B cell (primary cell): ENCODE results near the gene TRPM1. TPM values are rescaled to one million over a fixed set of nuclear protein-coding genes. Genes with fewer than 3 reads are reported as not detected.

ENCODE experiments used
- ATAC-seq: fragments of 200-7000 bp; cut with Tn5 transposase; one replicate; pipeline ENCODE4 v1.10.0; 2021; ENCODE audit warnings: low read depth, mild to moderate bottlenecking, moderate number of reproducible peaks, moderate library complexity
- CTCF ChIA-PET: fragments of 350-600 bp; sonication (Branson Sonifier 250); formaldehyde crosslinking; loops from one replicate; lab custom pipeline; 2021; ENCODE audit warnings: antibody characterized with exemption, inconsistent platforms; lab: Charles Lee
- POLR2A ChIA-PET: fragments of 350-600 bp; sonication (Branson Sonifier 250); formaldehyde crosslinking; loops from one replicate; lab custom pipeline; 2021; ENCODE audit warnings: antibody characterized with exemption; lab: Charles Lee
- DNase-seq: peaks from one replicate; pipeline ENCODE4 v3.0.0; 2013
- H2AFZ ChIP-seq: 2 replicates; pipeline ENCODE4 v1.6.1; 2012; ENCODE audit warnings: mild to moderate bottlenecking, low read depth, low read length; ENCODE audit not compliant: insufficient read depth, poor library complexity, severe bottlenecking
- H3K27ac ChIP-seq, 2 donors: 1 replicate in 1 of 2; 2 replicates in 1 of 2; pipeline ENCODE4 v1.5.1; 2012 to 2013; ENCODE audit warnings: low read length in 2 of 2, mild to moderate bottlenecking in 2 of 2, moderate library complexity in 1 of 2
- H3K27me3 ChIP-seq, 4 experiments: fragments of 200-600 bp in 1 of 4; sonication (generic) in 1 of 4; replicated peaks in 1 of 4; 1 replicate in 2 of 4; 2 replicates in 2 of 4; pipeline versions ENCODE4 v1.6.1 to v1.7.0; 2013 to 2016; ENCODE audit warnings: low read length in 3 of 4, mild to moderate bottlenecking in 2 of 4, mixed read lengths in 1 of 4, moderate library complexity in 1 of 4; ENCODE audit not compliant: insufficient read depth in 4 of 4, control insufficient read depth in 3 of 4; ENCODE audit errors: control extremely low read depth in 1 of 4
- H3K36me3 ChIP-seq, 2 experiments: replicated peaks in 1 of 2; 1 replicate in 1 of 2; 2 replicates in 1 of 2; pipeline versions ENCODE4 v1.6.1 to v1.7.1; 2013; ENCODE audit warnings: low read length in 1 of 2; ENCODE audit not compliant: insufficient read depth in 2 of 2, control insufficient read depth in 1 of 2; ENCODE audit errors: control extremely low read depth in 1 of 2, extremely low read depth in 1 of 2
- H3K4me1 ChIP-seq, 2 donors: fragments of 200-600 bp in 1 of 2; sonication (generic) in 1 of 2; 1 replicate in 1 of 2; 2 replicates in 1 of 2; pipeline versions ENCODE4 v1.5.1 to v1.6.1; 2013 to 2017; ENCODE audit warnings: low read length in 2 of 2; ENCODE audit not compliant: control insufficient read depth in 2 of 2, insufficient read depth in 2 of 2
- H3K4me2 ChIP-seq: replicated peaks from 2 replicates; pipeline ENCODE3; 2012; ENCODE audit warnings: mild to moderate bottlenecking, low read depth, low read length; ENCODE audit not compliant: poor library complexity, severe bottlenecking
- H3K4me3 ChIP-seq, 5 experiments: fragments of 200-600 bp in 1 of 5; sonication (generic) in 1 of 5; 1 replicate in 3 of 5; 2 replicates in 2 of 5; pipeline versions ENCODE4 v1.5.1 to v1.7.0; 2011 to 2016; ENCODE audit warnings: low read length in 4 of 5, mild to moderate bottlenecking in 4 of 5, low read depth in 2 of 5, control low read depth in 1 of 5, moderate library complexity in 1 of 5; ENCODE audit not compliant: insufficient read depth in 1 of 5; ENCODE audit errors: control extremely low read depth in 1 of 5, extremely low read depth in 1 of 5
- H3K79me2 ChIP-seq: fragments of 200-600 bp; sonication (generic); one replicate; pipeline ENCODE4 v1.6.0; 2016; ENCODE audit warnings: low read length; ENCODE audit not compliant: control insufficient read depth, insufficient read depth
- H3K9ac ChIP-seq: fragments of 200-600 bp; sonication (generic); 2 replicates; pipeline ENCODE4 v1.6.1; 2017; ENCODE audit warnings: mild to moderate bottlenecking, low read length, moderate library complexity
- H3K9me3 ChIP-seq, 3 donors: one replicate each; pipeline versions ENCODE4 v1.6.1 to v1.7.1; 2013; ENCODE audit warnings: low read length in 2 of 3; ENCODE audit not compliant: control insufficient read depth in 2 of 3, insufficient read depth in 1 of 3; ENCODE audit errors: control extremely low read depth in 1 of 3
- H4K20me1 ChIP-seq: 2 replicates; pipeline ENCODE4 v1.6.0; 2012; ENCODE audit warnings: mild to moderate bottlenecking, low read length; ENCODE audit not compliant: insufficient read depth, control insufficient read depth, poor library complexity, severe bottlenecking
- H3K27ac Mint-ChIP-seq: one replicate; pipeline ENCODE4 v1.8.0; 2021; ENCODE audit warnings: mixed read lengths
- H3K27me3 Mint-ChIP-seq: one replicate; pipeline ENCODE4 v1.8.0; 2021; ENCODE audit warnings: mixed read lengths
- H3K4me1 Mint-ChIP-seq: one replicate; pipeline ENCODE4 v1.8.0; 2021; ENCODE audit warnings: mixed read lengths
- H3K4me3 Mint-ChIP-seq: one replicate; pipeline ENCODE4 v1.8.0; 2021; ENCODE audit warnings: mixed read lengths
- H3K9me3 Mint-ChIP-seq: one replicate; pipeline ENCODE4 v1.8.0; 2022; ENCODE audit warnings: mixed read lengths; ENCODE audit not compliant: insufficient read depth
- EZH2 ChIP-seq: IDR thresholded peaks from 2 replicates; pipeline ENCODE4 v1.6.1; 2012; ENCODE audit warnings: borderline replicate concordance, low read depth, mild to moderate bottlenecking, moderate library complexity, low read length; ENCODE audit not compliant: insufficient read depth, poor library complexity, severe bottlenecking
- WGBS: methylation state at CpG from one replicate; pipeline ENCODE4 v1.1.5; 2013; ENCODE audit warnings: missing lambda C conversion rate; ENCODE audit not compliant: insufficient coverage; 5-methylcytosine and 5-hydroxymethylcytosine counted together
- intact Hi-C: fragments of 100-400 bp; cut with micrococcal nuclease; formaldehyde crosslinking; loops from one replicate; pipeline ENCODE4 v1.10.0; 2022
- polyA plus RNA-seq: library from polyadenylated mRNA; depleted of rRNA; stranded (reverse); fragments of >200 nt; gene quantifications from 2 replicates; pipeline ENCODE4 v1.2.3, GENCODE V29; 2012
- total RNA-seq, 2 donors: library from RNA; stranded (reverse); fragments of 120-200 nt in 1 of 2; gene quantifications; 1 replicate in 1 of 2; 2 replicates in 1 of 2; pipeline versions ENCODE4 v1.2.3 to v1.2.4, GENCODE V29; 2013 to 2022
- TF ChIP-seq, protein P1 (sequence below): fragments of 200-600 bp; IDR thresholded peaks from one replicate; pipeline ENCODE4 v1.8.0; 2022; ENCODE audit warnings: antibody characterized with exemption, mild to moderate bottlenecking

Gene TRPM1
- total and polyA plus RNA-seq, 2 donors (not counting 1 experiment from before 2014, with no cell fraction given): 0.07 TPM; not detected in 1

DNA sequence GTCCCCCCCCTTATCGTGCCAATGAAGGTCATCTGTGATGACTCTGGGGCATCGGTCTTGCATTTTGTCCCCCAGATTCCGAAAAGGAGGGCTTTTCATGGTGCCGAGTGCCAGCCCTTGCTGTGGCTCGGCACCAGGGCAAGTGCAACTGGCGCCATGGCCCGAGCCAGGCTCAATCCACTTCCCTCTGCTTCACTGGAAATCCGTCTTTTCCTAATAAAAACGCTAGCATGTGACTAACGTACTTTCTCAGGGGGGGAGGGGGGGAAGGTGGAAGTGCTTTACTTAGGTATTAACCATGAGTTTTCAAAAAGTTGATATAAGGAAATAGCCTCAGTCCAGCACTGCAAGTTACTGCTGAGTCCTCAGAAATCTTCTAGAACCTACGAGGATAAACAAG lies 20.5 kb downstream of the TRPM1 start:
- Mint-ChIP-seq H3K27ac (no peak overlapping the region), H3K27me3 (peaks cover under 1% of the 10 kb centered on the region), H3K4me3 (peak overlapping the region; percentile 80), H3K4me1 (peaks cover 52% of the 10 kb centered on the region), H3K9me3 (no peaks in the 10 kb centered on the region)
- Histone ChIP-seq H3K79me2 (no peaks in the 10 kb centered on the region), H3K36me3 (no peaks in the 10 kb centered on the region), H3K27me3 (peaks cover 0 to 3% (median 0%) of the 10 kb centered on the region in 4 experiments), H3K9me3 (peaks cover 0 to 4% (median 0%) of the 10 kb centered on the region in 3 donors), H3K9ac (peak overlapping the region; percentile 64), H3K4me1 (peaks cover 30 to 40% of the 10 kb centered on the region in 2 donors), H2AFZ (peak overlapping the region; percentile 82), H4K20me1 (no peaks in the 10 kb centered on the region), H3K27ac (no peak overlapping the region), H3K4me3 (peak overlapping the region in 4 of 5 experiments; percentile 38 to 68 (median 64)), H3K4me2 (peak overlapping the region; percentile 80)
- no peak for DNase-seq
- CTCF ChIA-PET: no interaction called here
- POLR2A ChIA-PET: no interaction called here
- TF ChIP-seq, protein P1, sequence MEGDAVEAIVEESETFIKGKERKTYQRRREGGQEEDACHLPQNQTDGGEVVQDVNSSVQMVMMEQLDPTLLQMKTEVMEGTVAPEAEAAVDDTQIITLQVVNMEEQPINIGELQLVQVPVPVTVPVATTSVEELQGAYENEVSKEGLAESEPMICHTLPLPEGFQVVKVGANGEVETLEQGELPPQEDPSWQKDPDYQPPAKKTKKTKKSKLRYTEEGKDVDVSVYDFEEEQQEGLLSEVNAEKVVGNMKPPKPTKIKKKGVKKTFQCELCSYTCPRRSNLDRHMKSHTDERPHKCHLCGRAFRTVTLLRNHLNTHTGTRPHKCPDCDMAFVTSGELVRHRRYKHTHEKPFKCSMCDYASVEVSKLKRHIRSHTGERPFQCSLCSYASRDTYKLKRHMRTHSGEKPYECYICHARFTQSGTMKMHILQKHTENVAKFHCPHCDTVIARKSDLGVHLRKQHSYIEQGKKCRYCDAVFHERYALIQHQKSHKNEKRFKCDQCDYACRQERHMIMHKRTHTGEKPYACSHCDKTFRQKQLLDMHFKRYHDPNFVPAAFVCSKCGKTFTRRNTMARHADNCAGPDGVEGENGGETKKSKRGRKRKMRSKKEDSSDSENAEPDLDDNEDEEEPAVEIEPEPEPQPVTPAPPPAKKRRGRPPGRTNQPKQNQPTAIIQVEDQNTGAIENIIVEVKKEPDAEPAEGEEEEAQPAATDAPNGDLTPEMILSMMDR: no peak
- no peak for TF ChIP-seq EZH2
- intact Hi-C loops: no loop called here
- ATAC-seq: no peak
- WGBS: 47% methylated on average over 9 of the region's 11 CpGs

DNA sequence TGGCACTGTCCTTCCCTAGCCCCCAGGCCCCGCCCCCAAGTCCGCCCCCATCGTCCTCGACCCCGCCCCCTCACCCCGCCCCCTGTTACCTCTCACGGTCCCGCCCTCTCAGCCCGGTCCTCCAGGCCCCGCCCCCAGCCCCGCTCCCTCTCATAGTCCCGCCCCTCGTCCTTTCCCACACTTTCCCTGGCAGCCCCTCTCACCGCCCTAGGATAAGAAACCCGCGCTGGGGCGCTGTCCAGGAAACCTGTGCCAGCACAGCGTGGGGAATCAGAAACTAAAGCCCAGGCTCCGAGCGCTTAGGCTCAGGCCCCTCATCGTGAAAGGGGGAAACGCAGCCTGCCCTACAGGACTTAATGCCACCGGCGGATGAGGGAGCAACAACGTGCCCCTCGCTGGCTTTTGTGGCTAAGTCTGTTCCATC lies 20.9 kb downstream of the TRPM1 start:
- Histone ChIP-seq H3K27me3 (peaks cover 0 to 3% (median 0%) of the 10 kb centered on the region in 4 experiments), H3K4me2 (peak overlapping the region; percentile 80), H3K36me3 (no peaks in the 10 kb centered on the region), H3K9ac (peak overlapping the region; percentile 64), H2AFZ (peak overlapping the region; percentile 82), H3K27ac (no peak overlapping the region), H3K9me3 (peaks cover 0 to 4% (median 0%) of the 10 kb centered on the region in 3 donors), H3K4me1 (peaks cover 30 to 40% of the 10 kb centered on the region in 2 donors), H4K20me1 (no peaks in the 10 kb centered on the region), H3K4me3 (peak overlapping the region in 4 of 5 experiments; percentile 38 to 68 (median 64)), H3K79me2 (no peaks in the 10 kb centered on the region)
- TF ChIP-seq, protein P1: no peak
- no peak for TF ChIP-seq EZH2
- peak overlapping the region; percentile 80 for H3K4me3 Mint-ChIP-seq
- H3K27me3 Mint-ChIP-seq: peaks cover 5% of the 10 kb centered on the region
- WGBS: 21% methylated on average over 20 of the region's 26 CpGs
- ChIA-PET CTCF (no interaction called here), POLR2A (no interaction called here)
- H3K9me3 Mint-ChIP-seq: no peaks in the 10 kb centered on the region
- ATAC-seq: peak; percentile 90
- H3K4me1 Mint-ChIP-seq: peaks cover 52% of the 10 kb centered on the region
- intact Hi-C loops: loop anchor here (1.0 kb wide), 1 partner anchor 89 kb away; the partner anchor contains the start of gene MTMR10
- no peak overlapping the region for H3K27ac Mint-ChIP-seq
- peak; percentile 59 for DNase-seq
